IPS-18c (cell line): ENCODE data around the gene HPCAL1.
"Not testable (repeated sequence)": the region's sequence is repeated elsewhere in the genome, so short reads cannot be mapped to it uniquely, and the experiment has no call there.

Experiments used
- H3K4me3 ChIP-seq: 2 replicates; pipeline ENCODE4 v1.7.0; 2013; ENCODE audit warnings: low read depth, mild to moderate bottlenecking, low read length, moderate library complexity; ENCODE audit not compliant: insufficient read depth
- H3K9me3 ChIP-seq: one replicate; pipeline ENCODE4 v1.6.1; 2013; ENCODE audit warnings: mild to moderate bottlenecking, low read length, moderate library complexity; ENCODE audit not compliant: control insufficient read depth, insufficient read depth

The HPCAL1 gene

DNA sequence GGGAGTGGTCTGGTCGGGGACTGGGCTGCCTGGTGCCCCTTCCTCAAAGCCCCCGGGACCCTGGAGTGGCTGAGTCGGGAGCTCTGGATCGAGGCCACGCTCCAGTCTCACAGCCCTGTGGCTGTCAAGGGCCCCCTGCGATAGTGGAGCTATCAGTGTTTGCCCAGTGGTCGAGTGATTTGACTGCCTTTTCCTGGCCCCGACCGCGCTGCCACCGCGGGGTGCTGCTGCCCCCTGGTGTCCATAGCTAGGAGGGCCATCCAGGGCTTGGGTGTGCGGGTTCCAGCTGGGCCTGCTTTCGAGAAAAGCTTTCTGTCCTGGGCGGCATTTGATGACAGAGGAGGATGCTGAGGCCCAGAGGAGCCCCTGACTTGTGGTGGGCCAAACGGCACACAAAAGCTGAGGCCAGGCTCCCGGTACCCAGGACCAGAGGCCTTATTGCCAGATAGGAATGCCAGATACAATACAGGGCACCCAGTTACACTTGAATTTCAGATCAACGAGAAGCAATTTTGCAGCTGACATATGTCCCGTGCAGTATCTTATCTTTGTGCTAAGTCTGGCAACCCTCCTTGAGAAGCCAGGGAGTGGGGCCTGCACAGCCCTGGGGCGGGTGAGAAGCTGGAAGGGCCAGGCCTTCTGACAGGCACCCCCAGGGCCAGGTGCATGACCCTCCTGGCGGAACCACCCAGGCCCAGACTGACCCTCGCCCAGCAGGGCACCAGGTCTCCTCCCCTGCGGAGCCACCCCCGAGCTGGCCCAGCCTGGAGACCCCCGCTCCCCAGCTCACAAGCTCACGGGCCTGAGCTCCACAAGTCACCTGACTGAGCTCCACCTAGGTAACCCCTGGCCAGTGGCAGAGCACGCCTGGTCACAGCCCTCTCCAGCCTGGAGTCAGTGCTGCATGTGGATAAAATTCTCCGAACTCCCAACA lies 132.4 kb downstream of the HPCAL1 start:
- H3K9me3 ChIP-seq: peaks cover 4% of the 10 kb centered on the region

GRCh38 chr2:10435820-10436204 lies 133.1 kb downstream of the HPCAL1 start:
- Histone ChIP-seq H3K9me3 (no peaks in the 10 kb centered on the region), H3K4me3 (no peak overlapping the region)

More for the DNA sequence above, 132.4 kb downstream of the HPCAL1 start:
- no peak overlapping the region for H3K4me3 ChIP-seq

DNA sequence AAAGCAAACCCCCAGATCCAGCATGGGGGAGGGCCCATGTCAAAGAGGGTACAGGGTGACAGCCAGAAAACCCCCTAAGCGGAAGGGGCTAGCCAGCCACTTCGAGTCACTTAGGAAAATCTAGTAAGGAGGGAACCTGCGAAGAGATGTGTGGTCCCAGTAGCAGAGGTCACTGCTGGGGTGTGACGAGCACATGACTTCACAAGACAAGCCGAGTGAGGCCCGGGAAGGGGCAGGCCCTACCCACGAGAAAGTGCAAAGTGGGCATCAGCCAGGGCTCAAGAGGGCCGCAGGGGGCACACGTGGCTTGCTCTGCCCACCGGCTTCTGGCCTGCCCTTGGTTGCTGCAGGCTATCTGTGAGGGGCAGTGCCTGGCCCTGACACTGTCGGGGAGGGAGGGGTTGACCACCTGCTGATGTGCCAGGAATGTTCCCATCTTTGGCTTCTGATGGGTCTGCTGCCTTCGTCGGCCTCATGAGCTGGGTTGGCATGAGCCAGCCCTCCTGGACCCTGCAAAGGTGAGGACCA lies 133.9 kb downstream of the HPCAL1 start:
- no peak overlapping the region for H3K4me3 ChIP-seq
- no peaks in the 10 kb centered on the region for H3K9me3 ChIP-seq

DNA sequence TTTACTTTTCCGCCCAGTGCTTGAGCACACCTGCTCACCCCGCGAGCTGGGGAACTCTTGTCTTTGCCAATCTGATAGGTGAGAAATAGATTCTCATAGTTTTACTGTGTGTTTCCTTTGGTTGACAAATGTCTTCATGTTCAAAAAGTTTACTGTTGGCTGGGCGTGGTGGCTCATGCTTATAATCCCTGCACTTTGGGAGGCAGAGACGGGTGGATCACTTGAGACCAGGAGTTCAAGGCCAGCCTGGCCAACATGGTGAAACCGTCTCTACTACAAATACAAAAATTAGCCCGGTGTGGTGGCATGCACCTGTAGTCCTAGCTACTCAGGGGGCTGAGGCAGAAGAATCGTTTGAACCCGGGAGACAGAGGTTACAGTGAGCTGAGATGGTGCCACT lies 135.1 kb downstream of the HPCAL1 start:
- Histone ChIP-seq H3K4me3 (no peak overlapping the region), H3K9me3 (no peaks in the 10 kb centered on the region)

DNA sequence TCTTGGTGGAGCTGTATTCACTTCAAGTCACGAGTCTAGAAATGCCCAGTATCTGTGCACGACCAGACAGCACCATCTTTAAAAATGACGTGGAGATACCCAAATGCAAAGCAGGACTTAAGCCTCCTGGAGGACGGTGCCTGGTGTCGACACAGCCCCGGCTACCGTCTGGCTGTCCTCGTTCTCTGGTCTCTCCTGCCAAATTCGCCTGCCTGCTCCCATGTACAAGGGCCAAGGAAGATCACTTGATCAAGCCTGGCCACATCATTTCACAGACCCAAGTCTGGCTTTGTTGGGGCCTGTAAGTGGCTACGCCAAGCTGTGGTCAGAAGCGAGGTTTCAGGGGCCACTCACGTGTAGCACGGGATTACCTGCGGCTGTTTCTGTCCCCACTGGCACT lies 136.0 kb downstream of the HPCAL1 start:
- Histone ChIP-seq H3K9me3 (no peaks in the 10 kb centered on the region), H3K4me3 (no peak overlapping the region)

GRCh38 chr2:10439185-10439879 lies 136.6 kb downstream of the HPCAL1 start:
- Histone ChIP-seq H3K4me3 (no peak overlapping the region), H3K9me3 (no peaks in the 10 kb centered on the region)

DNA sequence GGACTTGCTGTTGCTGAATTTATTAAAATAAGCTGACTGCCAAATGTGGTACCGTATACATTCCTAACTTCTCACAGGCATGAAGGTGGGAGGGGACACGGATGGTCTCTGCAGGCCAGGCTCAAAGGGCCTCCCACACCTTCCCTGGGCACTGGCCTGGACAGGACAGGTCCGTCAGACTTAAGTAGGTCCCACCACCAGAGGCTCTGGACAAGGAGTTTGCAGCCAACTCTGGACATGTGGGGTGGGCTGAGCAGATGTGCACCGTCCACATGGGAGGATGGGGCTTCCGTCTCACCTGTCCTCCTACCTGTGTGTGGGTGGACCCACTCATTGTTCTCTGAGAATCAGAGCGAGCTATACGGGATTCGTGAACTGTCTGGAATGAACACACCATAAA lies 137.3 kb downstream of the HPCAL1 start:
- no peak overlapping the region for H3K4me3 ChIP-seq
- no peaks in the 10 kb centered on the region for H3K9me3 ChIP-seq

DNA sequence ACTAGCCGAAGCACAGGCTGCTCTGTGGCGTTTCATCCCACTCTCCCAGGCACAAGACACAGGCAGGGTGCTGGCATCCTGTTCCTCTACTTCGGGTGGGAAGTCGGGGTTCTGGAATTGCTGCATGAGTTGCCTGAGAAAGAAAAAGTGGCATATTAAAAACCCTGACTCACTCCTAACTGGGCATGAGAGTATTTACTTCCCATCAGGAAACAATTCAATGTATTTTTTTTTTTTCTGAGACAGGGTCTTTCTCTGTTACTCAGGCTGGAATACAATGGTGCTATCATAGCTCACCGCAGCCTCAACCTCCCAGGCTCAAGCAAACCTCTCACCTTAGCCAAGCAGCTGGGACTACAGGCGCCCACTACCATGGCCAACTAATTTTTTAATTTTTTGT lies 138.0 kb downstream of the HPCAL1 start:
- no peaks in the 10 kb centered on the region for H3K9me3 ChIP-seq
- H3K4me3 ChIP-seq: no peak overlapping the region

DNA sequence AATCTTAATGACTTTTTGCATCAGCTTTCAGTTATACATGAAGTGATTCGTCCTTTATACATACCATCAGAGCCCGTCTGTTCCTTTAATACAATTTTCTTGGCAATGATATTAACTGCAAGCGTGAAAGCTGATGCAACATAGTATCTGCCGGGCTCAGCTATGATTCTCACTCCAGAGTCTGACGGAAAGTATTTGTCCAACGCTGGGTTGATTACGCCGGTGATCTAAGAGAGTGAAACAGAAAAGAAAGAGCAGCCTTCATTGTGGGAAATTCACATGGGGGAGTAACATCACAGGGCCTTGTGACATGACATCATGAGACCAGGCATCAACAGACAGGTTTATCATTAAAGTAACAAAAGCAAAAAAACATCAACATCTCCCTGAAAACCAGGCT lies 139.2 kb downstream of the HPCAL1 start:
- Histone ChIP-seq H3K4me3 (no peak overlapping the region), H3K9me3 (no peaks in the 10 kb centered on the region)

GRCh38 chr2:10442469-10443126 lies 139.9 kb downstream of the HPCAL1 start:
- not testable (repeated sequence) for H3K4me3 ChIP-seq, H3K9me3 ChIP-seq

DNA sequence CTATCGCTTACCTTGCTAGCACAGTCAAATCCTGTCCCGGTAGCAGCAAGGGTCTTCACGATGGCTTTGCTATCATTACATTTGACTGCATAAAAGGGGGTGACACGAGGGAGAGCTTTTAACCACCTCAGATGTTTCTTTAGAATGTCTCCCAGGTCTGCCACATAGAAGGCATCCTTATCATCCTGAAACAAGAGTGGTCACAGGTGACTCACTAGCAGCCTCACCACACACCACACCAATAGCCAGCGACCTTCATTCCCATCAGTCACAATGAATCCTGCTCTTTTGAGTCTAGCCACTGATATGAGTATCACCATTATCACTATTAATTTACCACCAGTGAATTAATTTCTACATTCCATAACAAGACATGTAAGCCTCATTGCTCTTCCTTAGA lies 141.8 kb downstream of the HPCAL1 start:
- Histone ChIP-seq H3K4me3 (no peak overlapping the region), H3K9me3 (no peaks in the 10 kb centered on the region)

GRCh38 chr2:10446631-10447030 lies 143.9 kb downstream of the HPCAL1 start:
- H3K4me3 ChIP-seq: no peak overlapping the region; the same call in 1 of the 2 replicates
- no peaks in the 10 kb centered on the region for H3K9me3 ChIP-seq

- Histone ChIP-seq H3K4me3 (peak overlapping the region; percentile 46), H3K9me3 (no peaks in the 10 kb centered on the region)
Observed at GRCh38 chr2:10447300-10447894, 144.7 kb downstream of the HPCAL1 start.

DNA sequence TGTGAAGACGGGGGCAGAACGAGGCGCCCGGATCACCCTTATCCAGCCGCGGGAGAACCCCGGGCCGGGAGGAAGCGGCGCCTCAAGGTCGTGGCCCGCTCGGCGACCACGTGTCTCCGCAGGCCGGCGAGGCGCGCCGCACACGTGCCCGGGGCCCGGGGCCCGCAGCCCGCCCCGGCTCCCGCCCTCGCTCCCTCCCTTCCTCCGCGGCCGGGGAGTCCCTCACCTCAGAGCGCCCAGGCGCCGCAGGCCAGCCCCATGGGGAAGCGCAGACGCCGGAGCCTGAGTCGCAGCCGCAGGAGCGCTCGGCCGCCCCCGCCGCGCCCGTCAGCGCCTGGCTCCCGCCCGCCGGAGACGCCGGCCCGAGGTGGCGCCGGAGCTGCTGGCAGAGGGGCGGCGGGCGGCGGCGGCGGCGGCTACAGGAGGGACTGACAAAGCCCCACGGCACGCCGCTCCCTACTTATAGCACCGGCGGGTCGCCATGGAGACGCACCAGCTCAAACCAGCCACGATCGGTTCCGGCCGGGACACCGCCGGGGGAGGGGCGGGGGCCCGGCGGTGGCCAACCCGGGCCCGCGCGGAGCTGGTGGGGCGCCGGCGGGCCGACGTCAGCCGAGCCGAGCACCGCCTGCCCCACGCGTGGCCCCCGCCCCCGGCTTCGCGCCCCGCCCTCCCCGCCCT lies 145.3 kb downstream of the HPCAL1 start, which contains the start of gene ODC1:
TSS of gene ODC1 (minus strand) at position 433 of the 681 bp plus-strand sequence. CDS start 3,295 bp downstream, outside the sequence.
- Histone ChIP-seq H3K9me3 (no peaks in the 10 kb centered on the region), H3K4me3 (peak within 1 kb of the TSS; percentile 64)

DNA sequence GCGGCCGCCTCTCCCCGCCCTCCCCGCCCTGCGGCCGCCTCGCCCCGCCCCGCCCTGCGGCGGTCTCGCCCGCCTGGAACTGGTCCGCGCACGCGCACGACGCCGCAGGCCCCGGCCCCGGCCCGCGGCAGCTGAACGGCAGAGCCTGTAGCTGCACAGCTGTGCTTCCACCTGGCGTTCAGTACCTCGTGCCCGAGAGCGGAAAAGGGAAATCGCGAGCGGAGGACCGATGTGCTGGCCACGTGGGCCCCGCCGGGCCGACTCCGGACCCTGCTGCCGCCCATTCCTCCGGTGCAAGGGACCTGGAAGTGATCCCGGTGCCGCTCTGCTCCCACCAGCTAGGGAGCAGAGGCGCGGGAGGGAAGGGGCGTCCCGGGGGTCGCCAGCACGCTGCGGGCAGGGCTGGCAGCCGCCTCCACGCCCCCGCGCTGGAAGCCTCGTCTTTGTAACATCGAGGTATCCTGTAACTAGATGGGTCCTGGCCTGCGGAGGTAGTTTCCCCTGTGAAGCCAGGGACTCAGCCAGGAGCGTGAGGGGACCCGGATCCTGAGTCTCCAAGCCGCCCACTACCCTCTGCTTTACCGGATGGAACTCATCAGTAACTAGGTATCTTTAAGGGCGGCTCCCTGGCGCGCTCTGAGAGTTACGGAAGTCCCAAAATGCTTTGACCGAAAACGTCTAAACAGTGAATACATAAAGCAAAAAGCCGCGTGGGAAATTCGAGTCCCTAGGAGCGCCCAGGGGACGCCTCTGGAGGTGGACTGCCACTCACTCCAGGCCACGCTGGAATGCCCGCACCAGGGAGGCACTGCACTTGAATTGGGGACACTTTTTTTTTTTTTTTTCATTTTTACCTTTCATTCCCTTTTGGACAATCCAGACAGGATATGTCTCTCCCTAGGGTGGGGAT lies 146.1 kb downstream of the HPCAL1 start:
- peak overlapping the region; percentile 64 for H3K4me3 ChIP-seq
- no peaks in the 10 kb centered on the region for H3K9me3 ChIP-seq

- Histone ChIP-seq H3K4me3 (peak overlapping the region; percentile 64; the same call in 1 of the 2 replicates), H3K9me3 (no peaks in the 10 kb centered on the region)
Observed at GRCh38 chr2:10449486-10449831, 146.8 kb downstream of the HPCAL1 start.
